NCI-H2107 (cell line): Measurements from ENCODE around the gene TUSC2.

Experiments
- DNase-seq: peaks from one replicate; lab custom pipeline; 2025; lab: John Stamatoyannopoulos, UW

The TUSC2 gene

DNA sequence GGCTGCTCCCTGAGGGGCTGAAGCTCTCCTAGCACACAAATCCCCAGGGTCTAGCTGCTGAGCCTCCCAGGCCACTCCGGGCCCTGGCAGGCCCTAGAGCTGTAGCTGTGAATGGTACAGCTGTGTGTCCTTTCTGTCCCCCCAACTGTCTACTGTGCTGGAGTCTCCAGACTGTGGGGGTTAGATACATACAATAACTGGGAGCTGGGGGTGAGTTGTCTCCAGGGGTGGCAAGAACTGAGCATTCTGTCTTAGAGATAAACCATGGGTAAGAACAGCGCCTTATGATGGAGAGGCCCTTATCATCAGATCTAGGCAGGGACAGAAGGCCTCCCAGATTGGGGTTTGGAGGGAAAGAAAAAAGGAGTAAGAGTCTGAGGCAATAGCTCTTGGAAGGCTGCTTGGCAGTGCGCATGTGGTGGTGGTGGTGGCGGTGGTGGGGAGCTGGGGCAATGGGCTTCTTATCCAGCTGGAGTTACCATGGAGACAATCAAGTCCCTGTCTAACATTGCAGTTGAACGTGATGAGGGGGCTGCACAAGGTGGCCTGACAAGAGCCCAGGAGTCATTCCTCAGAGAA, 26.3 kb upstream of the TUSC2 start:
- no peak for DNase-seq

DNA sequence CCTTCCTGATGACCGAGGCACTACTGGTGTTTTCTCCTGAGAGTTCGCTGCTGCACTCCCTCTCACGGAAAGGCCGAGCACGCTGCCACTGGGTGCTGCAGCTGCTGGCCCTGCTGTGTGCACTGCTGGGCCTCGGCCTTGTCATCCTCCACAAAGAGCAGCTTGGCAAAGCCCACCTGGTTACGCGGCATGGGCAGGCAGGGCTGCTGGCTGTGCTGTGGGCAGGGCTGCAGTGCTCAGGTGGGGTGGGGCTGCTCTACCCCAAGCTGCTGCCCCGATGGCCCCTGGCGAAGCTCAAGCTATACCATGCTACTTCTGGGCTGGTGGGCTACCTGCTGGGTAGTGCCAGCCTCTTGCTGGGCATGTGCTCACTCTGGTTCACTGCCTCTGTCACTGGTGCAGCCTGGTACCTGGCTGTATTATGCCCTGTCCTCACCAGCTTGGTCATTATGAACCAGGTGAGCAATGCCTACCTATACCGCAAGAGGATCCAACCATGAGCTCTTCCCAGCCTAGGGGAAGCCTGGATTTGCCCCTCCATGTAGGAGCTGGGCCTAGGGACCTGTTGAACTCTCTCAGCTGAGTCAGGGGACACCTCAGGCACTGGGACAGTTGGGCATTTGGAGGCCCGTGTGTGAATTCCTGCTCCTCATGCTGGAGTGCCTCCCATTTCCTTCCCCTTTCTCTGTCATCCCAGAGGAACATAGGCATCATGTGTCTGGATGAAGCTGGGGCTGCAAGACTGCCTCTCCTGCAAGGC, 25.4 kb upstream of the TUSC2 start:
- no peak for DNase-seq

- no peak for DNase-seq
Measured at GRCh38 chr3:50352781-50353180, 24.8 kb upstream of the TUSC2 start.

DNA sequence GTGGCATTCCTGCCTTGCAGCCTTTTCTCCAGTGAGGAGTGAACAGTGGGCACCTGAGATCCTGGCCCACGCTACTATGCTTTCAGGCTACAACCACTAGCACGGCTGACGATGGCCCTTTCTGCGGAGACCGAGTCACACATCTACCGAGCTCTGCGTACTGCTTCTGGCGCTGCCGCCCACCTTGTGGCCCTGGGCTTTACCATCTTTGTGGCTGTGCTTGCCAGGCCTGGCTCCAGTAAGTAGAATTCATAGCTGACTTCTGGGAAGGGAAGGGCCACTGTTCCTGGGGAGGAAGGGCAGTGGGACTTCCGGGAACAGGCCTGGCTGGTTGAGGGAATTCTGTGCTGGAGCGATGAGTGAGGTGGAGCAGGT, 23.3 kb upstream of the TUSC2 start:
- DNase-seq: no peak

GRCh38 chr3:50350527-50351322, 22.7 kb upstream of the TUSC2 start, which contains the start of the genes CYB561D2 and NPRL2:
TSS of gene CYB561D2 (plus strand) at chr3:50350862. CDS start at chr3:50351434, 572 bp downstream.
TSS of gene NPRL2 (minus strand) at chr3:50350775. CDS start at chr3:50350652, 123 bp downstream.
- DNase-seq: peak; percentile 77

GRCh38 chr3:50350213-50350526, 22.1 kb upstream of the TUSC2 start:
- DNase-seq: no peak

- peak; percentile 44 for DNase-seq
Measured at GRCh38 chr3:50347187-50347813, 19.3 kb upstream of the TUSC2 start.

GRCh38 chr3:50345586-50346234, 17.7 kb upstream of the TUSC2 start, which contains the start of gene ZMYND10:
TSS of gene ZMYND10 (minus strand) at chr3:50345732. CDS start at chr3:50345579, 153 bp downstream.
- no peak for DNase-seq

DNA sequence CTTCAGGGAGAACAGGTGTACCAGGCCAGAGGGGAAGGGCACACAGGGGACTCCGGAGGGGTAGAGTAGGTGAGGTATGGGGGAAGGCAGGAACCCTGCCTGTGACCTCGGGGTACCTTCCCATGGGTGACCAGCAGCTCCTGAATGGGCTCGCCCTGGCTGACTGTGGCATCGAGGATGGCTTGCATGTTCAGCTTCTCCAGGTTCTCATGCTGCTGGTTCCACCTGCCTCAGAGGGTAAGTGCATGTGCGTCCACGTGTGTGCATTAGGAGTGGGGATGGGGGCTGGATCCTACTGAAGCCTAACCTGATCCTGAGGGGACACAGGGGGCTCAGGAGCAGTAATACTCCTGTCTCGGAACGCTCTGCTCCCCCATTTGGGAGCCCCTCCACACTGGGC, 17.0 kb upstream of the TUSC2 start:
- DNase-seq: no peak

DNA sequence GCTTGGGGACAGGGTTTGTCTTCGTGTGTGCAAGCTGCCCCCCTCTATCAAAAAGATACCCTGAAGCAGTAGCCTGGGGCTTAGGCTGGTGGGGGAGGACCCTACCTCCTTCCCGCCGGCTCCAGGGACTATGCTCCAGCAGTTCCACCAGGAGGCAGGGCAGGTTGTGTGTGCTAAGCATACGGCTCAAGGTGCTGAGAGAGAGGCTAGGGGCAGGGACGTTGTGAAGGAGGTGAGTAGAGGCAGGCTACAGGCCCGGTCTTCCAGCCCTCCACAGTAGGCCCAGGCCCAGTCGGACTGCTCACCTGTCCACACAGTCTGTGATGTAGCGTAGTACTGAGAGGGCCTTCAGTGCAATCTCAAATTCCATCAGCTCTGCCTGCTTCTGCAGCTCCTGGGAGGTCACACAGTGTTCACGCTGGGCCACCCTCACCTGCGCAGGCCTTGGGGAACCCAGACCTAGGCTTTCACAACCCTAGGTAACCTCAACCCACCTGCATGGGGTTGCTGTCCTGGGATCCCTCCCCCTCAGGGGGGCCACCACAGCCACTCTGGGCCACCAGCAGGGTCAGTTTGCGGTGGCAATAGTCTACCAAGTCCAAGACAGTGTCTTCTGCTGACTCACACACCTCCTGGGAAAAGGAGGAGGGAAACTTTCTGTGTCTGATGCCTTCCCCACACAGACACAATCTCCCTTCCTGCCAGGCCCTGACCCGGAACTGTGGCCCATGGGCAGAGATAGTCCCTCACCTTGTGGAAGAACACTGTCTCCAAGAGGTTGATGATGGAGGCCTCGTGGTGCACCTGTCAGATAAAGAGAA, 15.0 kb upstream of the TUSC2 start:
- DNase-seq: no peak

GRCh38 chr3:50341996-50342650, 14.1 kb upstream of the TUSC2 start:
- DNase-seq: no peak

GRCh38 chr3:50341537-50341936, 13.5 kb upstream of the TUSC2 start:
- DNase-seq: no peak

DNA sequence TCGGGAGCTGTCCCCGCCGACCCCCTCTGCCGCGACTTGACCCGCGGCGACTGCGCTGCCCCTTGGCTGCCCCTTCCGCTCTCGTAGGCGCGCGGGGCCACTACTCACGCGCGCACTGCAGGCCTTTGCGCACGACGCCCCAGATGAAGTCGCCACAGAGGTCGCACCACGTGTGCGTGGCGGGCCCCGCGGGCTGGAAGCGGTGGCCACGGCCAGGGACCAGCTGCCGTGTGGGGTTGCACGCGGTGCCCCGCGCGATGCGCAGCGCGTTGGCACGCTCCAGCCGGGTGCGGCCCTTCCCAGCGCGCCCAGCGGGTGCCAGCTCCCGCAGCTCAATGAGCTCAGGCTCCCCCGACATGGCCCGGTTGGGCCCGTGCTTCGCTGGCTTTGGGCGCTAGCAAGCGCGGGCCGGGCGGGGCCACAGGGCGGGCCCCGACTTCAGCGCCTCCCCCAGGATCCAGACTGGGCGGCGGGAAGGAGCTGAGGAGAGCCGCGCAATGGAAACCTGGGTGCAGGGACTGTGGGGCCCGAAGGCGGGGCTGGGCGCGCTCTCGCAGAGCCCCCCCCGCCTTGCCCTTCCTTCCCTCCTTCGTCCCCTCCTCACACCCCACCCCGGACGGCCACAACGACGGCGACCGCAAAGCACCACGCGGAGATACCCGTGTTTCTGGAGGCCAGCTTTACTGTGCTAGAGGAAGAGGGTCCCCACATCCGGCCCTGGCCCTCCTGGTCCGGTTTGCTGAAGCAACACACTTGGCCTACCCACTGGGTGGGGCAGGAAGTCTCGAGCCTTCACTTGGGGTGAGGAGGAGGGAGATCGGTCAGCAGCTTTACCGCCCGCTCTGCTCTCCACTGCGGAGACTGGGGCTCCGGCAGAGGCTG, 12.7 kb upstream of the TUSC2 start, which contains the start of gene RASSF1:
TSS of gene RASSF1 (minus strand) at position 389 of the 882 bp plus-strand sequence. CDS start at position 358, 31 bp downstream.
- DNase-seq: no peak

- DNase-seq: no peak
Measured at GRCh38 chr3:50340147-50340447, 12.1 kb upstream of the TUSC2 start.

GRCh38 chr3:50339485-50340146, 11.6 kb upstream of the TUSC2 start:
- no peak for DNase-seq

GRCh38 chr3:50338965-50339364, 10.9 kb upstream of the TUSC2 start:
- no peak for DNase-seq

- DNase-seq: peak; percentile 84
Measured at GRCh38 chr3:50337175-50337861, 9.3 kb upstream of the TUSC2 start.

DNA sequence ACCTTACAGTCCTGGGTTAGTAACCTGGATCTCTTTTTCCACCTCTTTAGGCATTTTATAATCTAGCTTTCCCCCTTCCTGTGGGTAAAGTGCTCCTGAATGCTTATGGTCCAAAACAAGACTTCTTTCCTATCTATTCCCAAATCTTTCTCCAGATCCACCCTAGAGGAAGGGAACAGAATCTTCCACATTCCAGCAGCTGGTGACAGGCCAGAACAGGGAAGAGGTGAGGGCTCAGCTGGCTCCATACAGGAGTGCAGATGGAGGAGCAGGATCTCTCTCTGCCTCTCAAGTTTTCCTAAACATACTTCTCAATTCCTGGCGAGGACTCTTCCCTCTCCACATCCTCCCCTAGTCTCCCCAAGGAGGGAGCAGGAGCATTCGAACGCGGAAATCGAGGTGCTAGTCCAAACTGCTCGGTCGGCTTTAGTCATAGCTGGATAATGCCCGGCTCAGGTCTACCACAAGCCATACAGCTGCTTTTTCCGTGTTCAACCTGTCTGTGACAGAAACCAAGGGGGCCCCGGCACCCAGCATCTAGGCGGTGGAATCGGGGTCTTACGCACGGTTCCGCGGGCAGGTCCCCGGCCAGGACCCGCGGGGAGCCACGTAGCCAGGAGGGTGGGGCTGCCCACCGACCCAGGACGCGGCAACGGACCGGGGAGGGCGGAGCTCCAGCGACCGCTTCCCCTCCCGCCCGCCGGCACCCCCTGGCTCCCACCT, 8.6 kb upstream of the TUSC2 start:
- no peak for DNase-seq
